ENCODE data around the gene FKBP6.
"Not testable (repeated sequence)": the region's sequence is repeated elsewhere in the genome, so short reads cannot be mapped to it uniquely, and the experiment has no call there.

The FKBP6 gene

DNA sequence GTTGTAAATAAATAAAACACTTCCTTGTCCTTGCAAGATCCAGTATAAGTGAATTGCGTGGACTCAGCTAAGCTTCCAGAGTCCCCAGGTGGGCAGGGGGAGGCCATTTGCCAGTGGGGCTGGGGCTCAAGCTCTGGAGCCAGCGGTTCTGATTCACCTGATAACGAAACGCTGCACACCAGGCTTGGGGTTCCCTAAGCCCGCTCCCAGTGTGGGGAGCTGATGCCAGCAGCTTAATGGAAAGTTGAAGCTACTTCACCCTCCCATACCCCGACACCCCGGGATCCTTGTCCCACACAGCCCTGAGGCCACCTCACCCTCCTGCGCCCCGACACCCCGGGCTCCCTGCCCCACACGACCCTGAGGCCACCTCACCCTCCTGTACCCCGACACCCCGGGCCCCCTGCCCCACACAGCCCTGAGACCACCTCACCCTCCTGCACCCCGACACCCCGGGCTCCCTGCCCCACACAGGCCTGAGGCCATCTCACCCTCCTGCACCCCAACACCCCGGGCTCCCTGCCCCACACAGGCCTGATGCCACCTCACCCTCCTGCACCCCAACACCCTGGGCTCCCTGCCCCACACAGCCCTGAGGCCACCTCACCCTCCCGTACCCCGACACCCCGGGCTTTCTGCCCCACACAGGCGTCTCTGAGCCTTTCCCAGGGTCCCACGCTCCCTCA is 30.8 kb downstream of the FKBP6 start:
- no peak for DNase-seq

GRCh38 chr7:73359306-73359705 is 31.3 kb downstream of the FKBP6 start:
- DNase-seq = no peak

- DNase-seq = no peak
Measured at GRCh38 chr7:73359746-73360375, 31.9 kb downstream of the FKBP6 start.

DNA sequence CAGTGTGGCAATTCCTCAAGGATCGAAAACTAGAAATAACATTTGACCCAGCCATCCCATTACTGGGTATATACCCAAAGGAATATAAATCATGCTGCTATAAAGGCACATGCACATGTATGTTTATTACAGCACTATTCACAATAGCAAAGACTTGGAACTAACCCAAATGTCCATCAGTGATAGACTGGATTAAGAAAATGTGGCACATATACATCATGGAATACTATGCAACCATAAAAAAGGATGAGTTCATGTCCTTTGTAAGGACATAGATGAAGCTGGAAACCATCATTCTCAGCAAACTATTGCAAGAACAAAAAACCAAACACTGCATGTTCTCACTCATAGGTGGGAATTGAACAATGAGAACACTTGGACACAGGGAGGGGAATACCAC is 32.6 kb downstream of the FKBP6 start:
- not testable (repeated sequence) for DNase-seq

DNA sequence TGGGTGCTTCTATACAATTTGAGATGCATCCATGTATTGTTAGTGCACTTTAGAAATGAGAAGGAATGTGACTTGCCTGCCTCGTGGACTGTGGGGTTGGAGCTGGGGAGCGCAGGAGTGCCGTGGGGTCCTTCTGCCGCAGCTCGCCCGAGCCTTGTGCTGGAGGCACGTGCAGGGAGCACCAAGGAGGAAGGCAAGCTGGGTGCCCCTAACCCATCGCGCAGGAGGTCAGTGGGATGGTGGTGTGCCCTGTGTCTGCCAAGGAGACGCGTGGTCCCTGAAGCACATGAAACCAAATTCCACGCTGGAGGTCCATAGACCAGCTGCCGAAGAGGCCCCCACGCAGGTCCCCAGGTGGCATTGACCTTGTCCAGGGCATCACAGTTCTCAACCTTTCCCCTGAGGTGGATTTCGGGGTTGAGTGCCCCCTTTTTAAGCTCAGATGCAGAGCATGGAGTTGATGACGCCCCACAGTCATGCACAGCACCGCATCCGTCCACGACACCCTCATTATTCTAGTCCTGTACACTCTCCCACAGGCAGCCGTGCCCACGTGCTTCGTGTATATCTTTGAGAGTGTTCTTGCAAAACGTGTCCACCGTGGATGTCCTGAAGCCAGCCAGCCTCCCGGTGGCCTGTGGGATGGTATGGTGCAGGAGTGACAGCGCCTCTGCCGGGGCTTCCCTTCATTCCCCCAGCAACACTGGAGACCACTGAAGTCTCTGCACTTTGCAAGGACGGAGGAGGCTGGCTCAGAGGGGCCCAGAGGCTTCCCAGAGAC is 35.5 kb downstream of the FKBP6 start:
- no peak for DNase-seq

GRCh38 chr7:73364006-73364728 is 36.2 kb downstream of the FKBP6 start:
- DNase-seq = peak; percentile 38

GRCh38 chr7:73366127-73366526 is 38.2 kb downstream of the FKBP6 start:
- DNase-seq = no peak

GRCh38 chr7:73366990-73367389 is 39.0 kb downstream of the FKBP6 start:
- DNase-seq = no peak

- DNase-seq = no peak
Measured at GRCh38 chr7:73369009-73369408, 41.0 kb downstream of the FKBP6 start.

DNA sequence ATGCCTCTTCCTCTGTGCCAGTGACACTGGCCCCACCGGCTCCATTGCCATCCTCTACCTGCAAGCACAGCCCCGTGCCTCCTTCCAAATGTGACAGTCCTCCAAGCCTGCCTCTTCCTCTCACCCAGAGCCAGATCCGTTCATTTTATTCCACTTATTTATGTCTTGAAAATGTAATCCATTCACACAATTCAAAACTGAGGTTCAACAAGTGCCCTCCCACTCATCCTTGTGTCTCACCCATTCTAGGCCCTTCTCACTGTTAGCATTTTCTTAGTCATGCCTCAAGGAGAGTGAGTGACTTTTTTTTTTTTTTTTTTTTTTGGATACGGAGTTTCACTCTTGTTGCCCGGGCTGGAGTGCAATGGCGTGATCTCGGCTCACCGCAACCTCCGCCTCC is 41.7 kb downstream of the FKBP6 start:
- no peak for DNase-seq

DNA sequence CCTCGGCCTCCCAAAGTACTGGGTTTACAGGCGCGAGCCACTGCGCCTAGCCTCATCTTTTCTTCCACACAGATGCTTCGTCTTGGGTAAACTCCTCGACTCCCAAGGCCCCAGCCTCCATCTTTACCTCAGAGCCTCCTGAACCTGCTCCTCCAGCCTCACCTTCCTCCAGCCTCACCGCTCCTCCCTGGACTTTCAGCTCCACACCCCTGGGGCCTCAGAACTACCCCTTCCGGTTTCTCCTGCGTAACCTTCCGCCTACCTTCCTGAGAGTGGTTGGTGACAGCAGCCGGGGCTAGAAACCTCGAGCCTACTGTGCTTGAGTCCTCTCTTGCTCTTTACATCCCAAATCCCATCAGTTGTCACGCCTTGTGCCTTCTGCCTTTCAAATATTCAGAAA is 45.8 kb downstream of the FKBP6 start:
- no peak for DNase-seq

- DNase-seq = not testable (repeated sequence)
Measured at GRCh38 chr7:73376262-73376661, 48.3 kb downstream of the FKBP6 start.

GRCh38 chr7:73376671-73377412 is 48.9 kb downstream of the FKBP6 start:
- no peak for DNase-seq

- not testable (repeated sequence) for DNase-seq
Measured at GRCh38 chr7:73377413-73378200, 49.6 kb downstream of the FKBP6 start.

DNA sequence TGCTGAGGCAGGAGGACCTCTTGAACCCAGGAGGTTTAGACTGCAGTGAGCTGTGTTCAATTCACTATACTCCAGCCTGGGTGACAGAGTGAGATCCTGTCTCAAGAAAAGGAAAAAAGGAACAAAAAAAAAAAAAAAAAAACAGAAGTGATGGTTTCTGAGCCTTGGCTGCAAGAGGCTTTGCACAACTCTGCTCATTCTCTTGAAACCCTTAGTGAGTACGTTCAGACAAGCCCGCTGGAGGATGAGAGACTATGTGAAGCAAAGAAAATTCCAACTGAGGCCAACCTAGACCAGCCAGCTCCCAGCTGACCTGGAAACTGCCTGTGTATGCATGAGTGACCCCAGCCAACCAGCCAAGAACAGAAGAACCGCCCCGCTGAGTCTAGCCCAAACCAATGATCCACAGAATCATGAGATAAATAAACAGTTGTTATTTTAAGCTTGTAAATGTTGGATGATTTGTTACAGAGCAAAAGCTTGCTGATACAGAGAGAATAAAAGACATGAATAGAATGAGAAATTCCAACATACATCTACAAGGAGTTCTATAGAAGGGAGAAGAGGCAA is 55.1 kb downstream of the FKBP6 start:
- no peak for DNase-seq

GRCh38 chr7:73387221-73387828 is 59.4 kb downstream of the FKBP6 start:
- DNase-seq = peak; percentile 33

DNA sequence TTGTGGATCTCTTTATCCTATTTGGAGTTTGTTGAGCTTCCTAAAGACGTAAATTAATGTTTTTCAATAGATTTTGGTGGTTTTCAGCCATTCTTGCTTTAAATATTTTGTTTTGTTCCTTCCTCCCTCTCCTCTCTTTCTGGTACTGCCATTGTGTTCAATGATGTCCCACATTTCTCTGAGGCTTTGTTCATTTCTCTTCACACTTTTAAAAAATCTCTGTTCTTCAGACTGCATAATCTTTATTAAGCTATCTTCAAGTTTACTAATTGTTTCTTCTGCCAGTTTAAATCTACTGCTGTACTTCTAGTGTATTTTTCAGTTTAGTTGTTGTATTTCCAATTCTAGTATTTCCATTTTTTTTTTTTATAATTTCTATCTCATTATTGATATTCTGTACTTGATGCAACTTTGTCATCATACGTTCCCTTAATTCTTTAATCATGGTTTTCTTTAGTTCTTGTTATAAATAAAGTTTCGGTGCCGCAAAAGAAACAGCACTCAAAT is 60.0 kb downstream of the FKBP6 start:
- no peak for DNase-seq

GRCh38 chr7:73391396-73391795 is 63.4 kb downstream of the FKBP6 start:
- DNase-seq = no peak

- no peak for DNase-seq
Measured at GRCh38 chr7:73394422-73394821, 66.5 kb downstream of the FKBP6 start.
